Rectal smooth muscle tissue (tissue), 1 donor: ENCODE results near the gene ANKRD44.

Source experiments
- H3K27ac ChIP-seq: one replicate; pipeline ENCODE4 v1.7.0; 2013; ENCODE audit warnings: low read depth, low read length, inconsistent platforms
- H3K27me3 ChIP-seq: one replicate; pipeline ENCODE4 v1.7.0; 2013; ENCODE audit warnings: low read length; ENCODE audit not compliant: control insufficient read depth, insufficient read depth
- H3K36me3 ChIP-seq: one replicate; pipeline ENCODE4 v1.7.0; 2013; ENCODE audit warnings: low read length; ENCODE audit not compliant: control insufficient read depth, insufficient read depth
- H3K4me1 ChIP-seq: one replicate; pipeline ENCODE4 v1.7.0; 2013; ENCODE audit warnings: low read length; ENCODE audit not compliant: control insufficient read depth, insufficient read depth
- H3K4me3 ChIP-seq: one replicate; pipeline ENCODE4 v1.7.0; 2013; ENCODE audit warnings: low read length
- H3K9ac ChIP-seq: one replicate; pipeline ENCODE4 v1.7.0; 2013; ENCODE audit warnings: low read length

Gene ANKRD44

DNA sequence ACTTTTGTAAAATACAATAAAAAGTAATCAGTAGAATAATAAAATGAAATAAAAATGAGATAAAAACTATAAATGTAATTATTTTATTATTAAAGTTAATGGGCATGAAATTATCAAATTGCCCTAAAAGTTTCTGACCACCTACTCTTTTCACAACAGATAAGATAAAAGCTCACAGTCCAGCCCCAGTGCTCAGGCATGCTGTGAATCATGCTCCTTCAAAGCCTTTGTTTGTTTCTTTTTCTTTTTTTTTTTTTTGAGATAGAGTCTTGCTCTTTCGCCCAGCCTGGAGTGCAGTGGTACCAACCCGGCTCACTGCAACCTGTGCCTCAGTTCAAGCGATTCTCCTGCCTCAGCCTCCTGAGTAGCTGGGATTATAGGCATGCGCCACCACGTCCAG, 181.7 kb downstream of the ANKRD44 start:
- Histone ChIP-seq H3K9ac (no peak overlapping the region), H3K27ac (no peak overlapping the region), H3K27me3 (no peaks in the 10 kb centered on the region), H3K36me3 (no peaks in the 10 kb centered on the region), H3K4me1 (peaks cover 8% of the 10 kb centered on the region), H3K4me3 (no peak overlapping the region)

DNA sequence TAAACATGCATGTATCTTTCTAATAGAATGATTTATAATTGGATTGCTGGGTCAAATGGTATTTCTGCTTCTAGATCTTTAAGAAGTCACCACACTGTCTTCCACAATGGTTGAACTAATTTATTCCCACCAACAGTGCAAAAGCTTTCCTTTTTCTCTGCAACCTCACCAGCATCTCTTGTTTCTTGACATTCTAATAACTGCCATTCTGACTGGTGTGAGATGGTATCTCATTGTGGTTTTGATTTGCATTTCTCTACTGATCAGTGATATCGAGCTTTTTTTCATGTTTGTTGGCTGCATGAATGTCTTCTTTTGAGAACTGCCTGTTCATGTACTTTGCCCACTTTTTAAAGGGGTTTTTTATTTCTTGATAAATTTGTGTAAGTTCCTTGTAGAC, 182.5 kb downstream of the ANKRD44 start:
- H3K27me3 ChIP-seq: no peaks in the 10 kb centered on the region
- H3K9ac ChIP-seq: no peak overlapping the region
- no peak overlapping the region for H3K27ac ChIP-seq
- peaks cover 9% of the 10 kb centered on the region for H3K4me1 ChIP-seq
- H3K36me3 ChIP-seq: no peaks in the 10 kb centered on the region
- H3K4me3 ChIP-seq: no peak overlapping the region

DNA sequence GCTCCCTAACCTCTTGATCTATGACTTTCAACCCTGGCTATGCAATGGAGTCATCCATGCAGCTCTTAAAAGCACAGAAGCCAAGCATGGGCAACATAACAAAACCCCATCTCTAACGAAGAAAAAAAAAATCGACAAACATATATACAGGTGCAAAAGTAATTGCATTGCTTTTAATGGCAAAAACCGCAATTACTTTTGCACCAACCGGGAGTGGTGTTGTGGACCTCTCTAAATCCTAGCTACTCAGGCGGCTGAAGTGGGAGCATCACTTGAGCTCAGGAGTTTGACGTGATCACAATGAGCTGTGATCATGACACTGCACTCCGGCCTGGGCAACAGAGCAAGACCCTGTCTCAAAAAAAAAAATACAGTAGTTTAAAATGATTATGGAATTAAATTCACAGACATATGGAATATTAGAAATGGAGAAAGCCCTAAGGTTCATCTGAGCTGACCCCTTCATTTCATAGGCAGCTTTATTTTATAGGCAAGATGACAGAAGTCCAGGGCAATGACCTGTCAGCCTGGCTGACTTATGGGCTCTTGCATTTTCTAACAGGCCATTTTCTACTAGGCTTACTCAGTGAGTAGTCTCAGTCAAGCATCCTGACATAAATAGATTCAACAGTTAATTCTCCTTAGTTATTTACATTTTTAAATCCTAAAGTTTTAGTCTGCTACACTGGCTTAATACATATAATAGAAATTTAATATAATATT, 183.8 kb downstream of the ANKRD44 start:
- H3K4me1 ChIP-seq: peaks cover 9% of the 10 kb centered on the region
- no peak overlapping the region for H3K9ac ChIP-seq
- no peak overlapping the region for H3K4me3 ChIP-seq
- no peaks in the 10 kb centered on the region for H3K27me3 ChIP-seq
- H3K36me3 ChIP-seq: no peaks in the 10 kb centered on the region
- H3K27ac ChIP-seq: no peak overlapping the region

DNA sequence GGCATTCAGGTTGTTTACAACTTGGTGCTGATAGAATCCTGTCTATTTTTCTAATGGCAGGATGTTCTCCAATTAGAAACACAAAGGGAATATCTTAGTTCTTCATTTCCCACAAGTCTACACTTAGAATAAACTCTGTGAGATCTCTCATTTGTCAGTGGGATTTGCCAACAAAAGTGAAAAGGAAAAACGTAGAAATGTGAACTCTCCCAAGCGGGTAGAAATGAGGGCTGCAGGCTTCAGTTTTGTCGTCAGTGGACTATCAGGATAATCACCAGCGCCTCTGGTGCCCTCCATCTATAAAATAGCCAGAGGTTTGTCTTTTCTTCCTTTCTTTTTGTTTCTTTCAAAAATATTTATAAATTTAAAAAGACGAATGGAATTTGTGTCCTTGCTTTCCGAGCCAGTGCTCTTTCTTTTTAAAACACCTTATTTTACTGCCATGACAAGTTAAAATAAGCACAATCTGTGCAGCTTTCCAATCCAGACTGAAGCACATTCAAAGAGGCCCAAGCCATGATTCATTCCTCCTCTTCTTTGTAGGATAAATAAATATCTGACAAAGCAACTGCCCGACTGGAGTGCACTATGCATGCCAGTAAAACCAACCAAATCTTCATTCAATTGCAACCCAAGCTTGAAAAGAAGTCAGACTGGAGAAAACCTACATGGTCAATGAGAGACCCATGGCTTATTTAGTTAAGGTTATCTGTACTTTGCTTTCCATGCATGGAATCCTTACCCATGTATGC, 185.8 kb downstream of the ANKRD44 start:
- Histone ChIP-seq H3K27ac (peak overlapping the region; percentile 38), H3K36me3 (no peaks in the 10 kb centered on the region), H3K4me3 (no peak overlapping the region), H3K9ac (no peak overlapping the region), H3K4me1 (peaks cover 9% of the 10 kb centered on the region), H3K27me3 (no peaks in the 10 kb centered on the region)

DNA sequence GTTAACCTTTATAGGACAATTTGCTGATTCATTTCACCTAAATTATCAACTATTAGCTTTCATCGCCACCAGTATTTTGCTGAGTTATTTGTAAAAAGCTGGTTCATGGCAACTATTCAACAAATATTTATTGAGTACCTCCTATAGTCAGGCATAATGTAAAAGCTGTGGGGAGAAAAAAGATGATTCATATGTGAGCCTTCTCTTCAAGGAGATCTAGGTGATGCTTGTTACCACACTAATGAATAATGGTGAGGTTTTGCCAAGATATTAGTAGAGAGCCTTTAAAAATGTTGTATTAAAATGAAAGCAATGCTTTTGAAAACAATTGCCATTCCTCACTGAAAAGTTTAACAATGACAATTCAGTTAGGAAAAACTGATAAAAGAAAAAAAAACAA, 187.8 kb downstream of the ANKRD44 start:
- Histone ChIP-seq H3K36me3 (peaks cover 3% of the 10 kb centered on the region), H3K9ac (no peak overlapping the region), H3K27ac (no peak overlapping the region), H3K4me1 (peaks cover 9% of the 10 kb centered on the region), H3K4me3 (no peak overlapping the region), H3K27me3 (no peaks in the 10 kb centered on the region)

GRCh38 chr2:197121756-197122385, 188.7 kb downstream of the ANKRD44 start:
- no peaks in the 10 kb centered on the region for H3K27me3 ChIP-seq
- H3K27ac ChIP-seq: no peak overlapping the region
- H3K36me3 ChIP-seq: peaks cover 3% of the 10 kb centered on the region
- H3K4me3 ChIP-seq: no peak overlapping the region
- H3K4me1 ChIP-seq: peaks cover 9% of the 10 kb centered on the region
- no peak overlapping the region for H3K9ac ChIP-seq

GRCh38 chr2:197121255-197121654, 189.3 kb downstream of the ANKRD44 start:
- Histone ChIP-seq H3K36me3 (peaks cover 3% of the 10 kb centered on the region), H3K27ac (no peak overlapping the region), H3K27me3 (no peaks in the 10 kb centered on the region), H3K9ac (no peak overlapping the region), H3K4me3 (no peak overlapping the region), H3K4me1 (peaks cover 9% of the 10 kb centered on the region)

GRCh38 chr2:197116306-197116879, 194.2 kb downstream of the ANKRD44 start:
- Histone ChIP-seq H3K9ac (no peak overlapping the region), H3K27ac (no peak overlapping the region), H3K4me1 (peaks cover 2% of the 10 kb centered on the region), H3K36me3 (peaks cover 3% of the 10 kb centered on the region), H3K4me3 (no peak overlapping the region), H3K27me3 (no peaks in the 10 kb centered on the region)

DNA sequence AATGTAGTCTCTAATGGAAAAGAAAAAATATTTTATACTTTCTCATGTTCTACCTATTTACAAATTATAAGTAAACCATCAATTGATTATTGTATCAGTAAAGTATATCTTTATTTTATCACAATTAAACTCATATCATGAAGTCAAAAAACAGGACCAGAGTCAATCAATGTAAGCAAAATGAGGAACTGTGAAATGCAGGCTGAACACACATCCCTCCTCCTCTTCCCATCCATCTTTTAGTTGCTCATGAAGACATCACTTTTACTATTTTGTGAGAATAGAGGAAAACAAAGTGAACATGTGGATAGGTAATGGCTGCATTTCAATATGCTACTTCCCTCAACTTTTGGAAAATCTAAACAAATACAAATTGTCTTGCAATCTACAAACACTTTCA, 195.3 kb downstream of the ANKRD44 start:
- Histone ChIP-seq H3K4me3 (no peak overlapping the region), H3K27me3 (no peaks in the 10 kb centered on the region), H3K27ac (no peak overlapping the region), H3K36me3 (peaks cover 3% of the 10 kb centered on the region), H3K9ac (no peak overlapping the region), H3K4me1 (peaks cover 2% of the 10 kb centered on the region)

DNA sequence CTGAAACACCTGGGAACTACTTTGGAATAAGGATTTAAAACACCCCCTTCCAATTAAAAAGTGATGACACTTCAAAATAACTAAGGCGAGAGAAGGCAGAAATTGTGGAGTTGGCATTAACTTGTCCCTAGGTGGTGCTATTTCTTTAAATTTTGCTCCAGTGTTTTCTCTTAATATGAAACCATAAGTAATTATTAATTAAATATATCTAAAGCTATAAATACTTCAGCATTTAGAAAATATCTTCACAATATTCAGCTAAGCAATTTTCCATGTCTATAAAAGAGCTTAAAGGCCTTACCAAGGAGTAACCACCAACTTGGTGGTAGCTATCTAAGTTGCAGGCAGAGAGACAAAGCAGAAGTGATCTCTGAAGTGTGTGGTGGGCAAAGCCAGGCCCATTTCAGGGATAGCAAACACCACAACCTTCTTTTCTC, 197.3 kb downstream of the ANKRD44 start:
- no peaks in the 10 kb centered on the region for H3K36me3 ChIP-seq
- no peak overlapping the region for H3K27ac ChIP-seq
- H3K27me3 ChIP-seq: no peaks in the 10 kb centered on the region
- H3K9ac ChIP-seq: no peak overlapping the region
- H3K4me3 ChIP-seq: no peak overlapping the region
- peaks cover 2% of the 10 kb centered on the region for H3K4me1 ChIP-seq

DNA sequence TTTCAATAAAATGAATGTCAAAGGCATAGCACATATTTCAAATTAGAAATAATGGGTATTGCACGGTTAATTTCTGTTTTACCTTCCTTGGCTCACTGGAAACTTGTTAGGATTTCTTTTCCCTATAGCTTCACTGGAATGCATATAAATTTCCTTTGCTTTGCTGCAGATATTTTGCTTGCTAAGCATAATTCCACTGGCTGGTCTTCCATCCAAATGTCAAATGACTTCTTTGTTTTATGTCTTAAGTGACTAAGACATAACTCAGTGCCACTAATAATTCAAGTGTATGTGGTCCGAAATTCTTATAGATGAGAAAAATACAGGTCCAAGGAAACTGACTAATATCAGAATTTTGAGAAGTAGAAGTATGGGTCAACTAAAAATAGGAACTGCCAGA, 201.3 kb downstream of the ANKRD44 start:
- Histone ChIP-seq H3K36me3 (no peaks in the 10 kb centered on the region), H3K27ac (no peak overlapping the region), H3K4me3 (no peak overlapping the region), H3K27me3 (no peaks in the 10 kb centered on the region), H3K4me1 (peaks cover 2% of the 10 kb centered on the region), H3K9ac (no peak overlapping the region)

- Histone ChIP-seq H3K27me3 (no peaks in the 10 kb centered on the region), H3K27ac (no peak overlapping the region), H3K36me3 (no peaks in the 10 kb centered on the region), H3K4me1 (peaks cover 2% of the 10 kb centered on the region), H3K4me3 (no peak overlapping the region), H3K9ac (no peak overlapping the region)
Measured at GRCh38 chr2:197108758-197109157, 201.8 kb downstream of the ANKRD44 start.
